ENCODE data around the gene SLC9C2.
"Not testable (repeated sequence)": the region's sequence is repeated elsewhere in the genome, so short reads cannot be mapped to it uniquely, and the experiment has no call there.

SLC9C2 gene

GRCh38 chr1:173581383-173582079, 21.3 kb downstream of the SLC9C2 start:
- DNase-seq (ENCODE audit: low spot score): peak; percentile 9

- DNase-seq (ENCODE audit: low spot score): peak; percentile 36
Observed at GRCh38 chr1:173580658-173581057, 22.2 kb downstream of the SLC9C2 start.

GRCh38 chr1:173580071-173580470, 22.8 kb downstream of the SLC9C2 start:
- DNase-seq (ENCODE audit: low spot score): peak; percentile 81

GRCh38 chr1:173573596-173573995, 29.3 kb downstream of the SLC9C2 start:
- no peak for DNase-seq (ENCODE audit: low spot score)

GRCh38 chr1:173572201-173572873, 30.5 kb downstream of the SLC9C2 start:
- no peak for DNase-seq (ENCODE audit: low spot score)

- DNase-seq (ENCODE audit: low spot score): no peak
Observed at GRCh38 chr1:173570370-173571007, 32.4 kb downstream of the SLC9C2 start.

GRCh38 chr1:173568483-173568882, 34.4 kb downstream of the SLC9C2 start:
- DNase-seq (ENCODE audit: low spot score): no peak

- not testable (repeated sequence) for DNase-seq (ENCODE audit: low spot score)
Observed at GRCh38 chr1:173563846-173564245, 39.0 kb downstream of the SLC9C2 start.

- no peak for DNase-seq (ENCODE audit: low spot score)
Observed at GRCh38 chr1:173562813-173563212, 40.1 kb downstream of the SLC9C2 start.

- no peak for DNase-seq (ENCODE audit: low spot score)
Observed at GRCh38 chr1:173561263-173561662, 41.6 kb downstream of the SLC9C2 start.

GRCh38 chr1:173560285-173560880, 42.5 kb downstream of the SLC9C2 start:
- no peak for DNase-seq (ENCODE audit: low spot score)

GRCh38 chr1:173555651-173556305, 47.1 kb downstream of the SLC9C2 start:
- no peak for DNase-seq (ENCODE audit: low spot score)

GRCh38 chr1:173554541-173555250, 48.2 kb downstream of the SLC9C2 start:
- DNase-seq (ENCODE audit: low spot score): no peak

GRCh38 chr1:173554089-173554488, 48.8 kb downstream of the SLC9C2 start:
- DNase-seq (ENCODE audit: low spot score): no peak

- DNase-seq (ENCODE audit: low spot score): peak; percentile 11
Observed at GRCh38 chr1:173553312-173553711, 49.6 kb downstream of the SLC9C2 start.

- no peak for DNase-seq (ENCODE audit: low spot score)
Observed at GRCh38 chr1:173551699-173552098, 51.2 kb downstream of the SLC9C2 start.

GRCh38 chr1:173549813-173550212, 53.1 kb downstream of the SLC9C2 start:
- no peak for DNase-seq (ENCODE audit: low spot score)

GRCh38 chr1:173545688-173546087, 57.2 kb downstream of the SLC9C2 start:
- DNase-seq (ENCODE audit: low spot score): no peak

- no peak for DNase-seq (ENCODE audit: low spot score)
Observed at GRCh38 chr1:173536223-173536622, 66.6 kb downstream of the SLC9C2 start.

- no peak for DNase-seq (ENCODE audit: low spot score)
Observed at GRCh38 chr1:173532237-173532636, 70.6 kb downstream of the SLC9C2 start.

Data from hematopoietic multipotent progenitor cell treated with erythropoietin and hydrocortisone succinate and interleukin-3 and kit ligand, for 17 days (in vitro differentiated cells).